GM19023 (cell line): ENCODE data around the gene LCLAT1.
"Not testable (repeated sequence)": the region's sequence is repeated elsewhere in the genome, so short reads cannot be mapped to it uniquely, and the experiment has no call there.

Source experiments
- ATAC-seq: cut with Tn5 transposase; IDR thresholded peaks from one replicate; pipeline ENCODE4 v1.9.1; 2021; ENCODE audit warnings: mild to moderate bottlenecking, moderate library complexity; ENCODE audit not compliant: unreplicated experiment

LCLAT1 gene

GRCh38 chr2:30484995-30485394, 37.9 kb downstream of the LCLAT1 start:
- ATAC-seq, result no peak

- ATAC-seq, result no peak
Observed at GRCh38 chr2:30486655-30487054, 39.6 kb downstream of the LCLAT1 start.

- no peak for ATAC-seq
Observed at GRCh38 chr2:30487603-30488002, 40.6 kb downstream of the LCLAT1 start.

- no peak for ATAC-seq
Observed at GRCh38 chr2:30488012-30488659, 41.1 kb downstream of the LCLAT1 start.

- ATAC-seq, result no peak
Observed at GRCh38 chr2:30491225-30491624, 44.2 kb downstream of the LCLAT1 start.

- ATAC-seq, result no peak
Observed at GRCh38 chr2:30492185-30492584, 45.1 kb downstream of the LCLAT1 start.

GRCh38 chr2:30492619-30493018, 45.6 kb downstream of the LCLAT1 start:
- no peak for ATAC-seq

- no peak for ATAC-seq
Observed at GRCh38 chr2:30493440-30493839, 46.4 kb downstream of the LCLAT1 start.

GRCh38 chr2:30495896-30496295, 48.9 kb downstream of the LCLAT1 start:
- not testable (repeated sequence) for ATAC-seq

GRCh38 chr2:30499681-30500080, 52.6 kb downstream of the LCLAT1 start:
- no peak for ATAC-seq

GRCh38 chr2:30500699-30501098, 53.7 kb downstream of the LCLAT1 start:
- ATAC-seq, result no peak

- no peak for ATAC-seq
Observed at GRCh38 chr2:30502310-30502709, 55.3 kb downstream of the LCLAT1 start.

- ATAC-seq, result no peak
Observed at GRCh38 chr2:30503007-30503694, 56.1 kb downstream of the LCLAT1 start.

- no peak for ATAC-seq
Observed at GRCh38 chr2:30503695-30504052, 56.6 kb downstream of the LCLAT1 start.

GRCh38 chr2:30504731-30505130, 57.7 kb downstream of the LCLAT1 start:
- no peak for ATAC-seq

- ATAC-seq, result no peak
Observed at GRCh38 chr2:30505500-30506180, 58.6 kb downstream of the LCLAT1 start.

GRCh38 chr2:30507460-30507859, 60.4 kb downstream of the LCLAT1 start:
- not testable (repeated sequence) for ATAC-seq

GRCh38 chr2:30509716-30510115, 62.7 kb downstream of the LCLAT1 start:
- ATAC-seq, result no peak

- no peak for ATAC-seq
Observed at GRCh38 chr2:30510409-30510808, 63.4 kb downstream of the LCLAT1 start.

GRCh38 chr2:30511122-30512083, 64.4 kb downstream of the LCLAT1 start:
- ATAC-seq, result no peak
